ENCODE data around the gene TEX26.

DNA sequence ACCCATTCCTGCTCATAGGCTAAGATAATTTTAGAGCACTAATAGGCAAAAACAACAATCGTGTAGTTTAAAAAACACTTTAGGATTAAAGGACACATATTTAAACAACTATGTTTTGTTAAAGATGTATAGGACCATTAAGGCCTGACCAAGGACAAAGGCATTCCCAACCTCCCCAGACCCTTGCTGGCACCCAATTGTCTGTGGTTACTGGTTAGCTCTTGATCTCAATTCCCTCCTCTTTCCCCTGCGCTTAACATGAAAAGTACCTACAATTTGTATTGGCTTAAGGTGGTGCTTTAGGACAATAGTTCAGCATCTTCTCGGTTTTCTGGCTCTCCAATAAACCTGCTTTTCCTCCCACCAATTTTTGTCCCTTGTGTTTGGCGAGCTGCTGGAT, 51.0 kb downstream of the TEX26 start:
- TF ChIP-seq, protein P1, sequence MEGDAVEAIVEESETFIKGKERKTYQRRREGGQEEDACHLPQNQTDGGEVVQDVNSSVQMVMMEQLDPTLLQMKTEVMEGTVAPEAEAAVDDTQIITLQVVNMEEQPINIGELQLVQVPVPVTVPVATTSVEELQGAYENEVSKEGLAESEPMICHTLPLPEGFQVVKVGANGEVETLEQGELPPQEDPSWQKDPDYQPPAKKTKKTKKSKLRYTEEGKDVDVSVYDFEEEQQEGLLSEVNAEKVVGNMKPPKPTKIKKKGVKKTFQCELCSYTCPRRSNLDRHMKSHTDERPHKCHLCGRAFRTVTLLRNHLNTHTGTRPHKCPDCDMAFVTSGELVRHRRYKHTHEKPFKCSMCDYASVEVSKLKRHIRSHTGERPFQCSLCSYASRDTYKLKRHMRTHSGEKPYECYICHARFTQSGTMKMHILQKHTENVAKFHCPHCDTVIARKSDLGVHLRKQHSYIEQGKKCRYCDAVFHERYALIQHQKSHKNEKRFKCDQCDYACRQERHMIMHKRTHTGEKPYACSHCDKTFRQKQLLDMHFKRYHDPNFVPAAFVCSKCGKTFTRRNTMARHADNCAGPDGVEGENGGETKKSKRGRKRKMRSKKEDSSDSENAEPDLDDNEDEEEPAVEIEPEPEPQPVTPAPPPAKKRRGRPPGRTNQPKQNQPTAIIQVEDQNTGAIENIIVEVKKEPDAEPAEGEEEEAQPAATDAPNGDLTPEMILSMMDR (IDR thresholded peaks at IDR 0.05; ENCODE audit: insufficient read depth, low read length, poor library complexity, severe bottlenecking), result no peak
- TF ChIP-seq EZH2phosphoT487 (conservative IDR thresholded peaks at IDR 0.05; ENCODE audit: low read length), result no peak
